Kidney capillary endothelial cell (primary cell): ENCODE results near the gene GTF3C2.

Source experiments
- DNase-seq: peaks from one replicate; pipeline ENCODE4 v3.0.0-alpha.2; 2018; ENCODE audit warnings: low spot score

Gene GTF3C2

DNA sequence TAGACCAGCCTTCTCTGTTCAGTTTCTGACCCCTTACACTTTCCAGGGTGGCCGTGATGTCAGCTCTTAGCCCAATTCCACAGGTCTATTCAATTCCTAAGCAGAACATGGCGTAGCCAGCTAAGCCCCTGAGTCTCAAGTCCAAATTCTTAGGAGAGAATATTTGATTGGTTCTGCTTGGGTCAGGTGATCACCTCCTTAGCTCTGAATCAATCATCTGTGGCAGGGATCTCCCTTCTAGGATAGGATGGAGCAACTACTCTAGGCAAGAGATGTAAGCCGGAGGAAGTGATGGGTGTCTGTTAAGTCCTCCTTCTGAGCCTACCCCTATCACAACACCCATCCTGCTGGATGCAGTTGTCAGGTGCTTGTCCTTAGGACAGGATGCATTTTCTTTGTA lies 59.4 kb downstream of the GTF3C2 start:
- DNase-seq: no peak

DNA sequence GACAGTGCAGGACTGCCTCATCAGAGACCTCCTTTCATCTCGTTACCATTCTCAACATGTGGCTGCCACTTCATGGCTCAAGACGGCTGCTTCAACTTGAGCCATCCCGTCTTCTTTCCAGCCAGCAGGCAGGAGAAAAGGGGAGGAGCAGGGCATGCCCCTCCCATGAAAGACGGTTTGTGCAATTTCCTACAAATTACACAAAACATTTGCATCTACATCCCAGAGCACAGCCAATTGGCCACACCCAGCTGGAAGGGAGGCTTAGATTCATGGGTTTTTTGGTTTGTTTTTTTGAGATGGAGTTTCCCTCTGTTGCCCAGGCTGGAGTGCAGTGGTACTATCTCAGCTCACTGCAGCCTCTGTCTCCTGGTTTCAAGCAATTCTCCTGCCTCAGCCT lies 60.1 kb downstream of the GTF3C2 start:
- no peak for DNase-seq

DNA sequence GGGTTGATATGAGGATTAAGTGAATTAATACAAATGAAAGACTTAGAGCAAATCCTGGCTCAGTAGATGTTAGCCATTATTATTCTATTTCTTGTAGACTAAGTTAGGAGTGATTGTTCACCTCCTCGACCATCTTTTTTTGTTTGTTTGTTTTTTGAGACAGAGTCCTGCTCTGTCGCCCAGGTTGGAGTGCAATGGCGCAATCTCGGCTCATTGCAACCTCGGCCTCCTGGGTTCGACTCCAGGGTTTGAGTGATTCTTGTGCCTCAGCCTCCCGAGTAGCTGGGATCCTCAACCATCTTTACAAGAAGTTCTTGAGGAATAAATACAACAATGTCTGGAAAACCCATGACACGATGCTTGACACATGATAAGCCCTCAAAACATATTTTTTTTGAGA lies 61.6 kb downstream of the GTF3C2 start:
- no peak for DNase-seq

DNA sequence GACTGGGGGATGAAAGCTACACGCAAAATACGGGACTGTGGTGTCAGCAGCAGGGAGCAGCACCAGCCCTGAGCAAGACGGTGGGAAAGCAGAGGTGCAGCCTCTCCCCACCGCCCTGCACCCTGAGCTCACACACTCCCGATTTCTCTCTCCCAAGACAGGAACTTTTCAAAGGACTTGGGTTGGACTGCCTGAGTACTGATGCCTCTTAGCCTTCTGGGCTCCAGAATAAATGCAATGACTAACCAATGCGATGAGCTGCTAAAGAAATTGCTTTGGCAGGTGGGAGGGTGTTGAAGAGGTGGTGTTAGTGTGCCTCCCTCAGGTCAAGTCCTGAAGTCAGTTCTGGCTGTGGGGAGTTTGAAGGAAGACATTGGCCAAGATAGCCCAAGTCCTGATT lies 64.7 kb downstream of the GTF3C2 start:
- no peak for DNase-seq

- no peak for DNase-seq
Measured at GRCh38 chr2:27290549-27290948, 66.0 kb downstream of the GTF3C2 start.

DNA sequence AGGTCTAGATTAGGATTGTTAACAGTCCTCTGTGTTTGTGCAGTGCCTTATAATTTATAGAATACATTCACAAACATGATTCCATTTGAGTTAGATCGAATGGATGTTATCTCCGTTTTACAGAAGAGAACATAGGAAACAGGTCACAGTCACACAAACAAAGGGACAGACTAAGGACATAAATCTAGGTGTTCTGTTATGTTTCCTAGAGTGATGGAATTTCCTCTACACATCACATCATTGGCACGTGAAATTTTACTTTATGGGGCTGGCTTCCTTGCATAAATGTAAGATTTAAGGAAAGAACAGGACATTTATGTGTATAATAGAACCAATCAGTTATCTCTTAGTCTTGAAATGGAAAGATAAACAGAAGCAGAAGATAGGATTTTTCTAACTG lies 68.0 kb downstream of the GTF3C2 start:
- DNase-seq: peak; percentile 64

DNA sequence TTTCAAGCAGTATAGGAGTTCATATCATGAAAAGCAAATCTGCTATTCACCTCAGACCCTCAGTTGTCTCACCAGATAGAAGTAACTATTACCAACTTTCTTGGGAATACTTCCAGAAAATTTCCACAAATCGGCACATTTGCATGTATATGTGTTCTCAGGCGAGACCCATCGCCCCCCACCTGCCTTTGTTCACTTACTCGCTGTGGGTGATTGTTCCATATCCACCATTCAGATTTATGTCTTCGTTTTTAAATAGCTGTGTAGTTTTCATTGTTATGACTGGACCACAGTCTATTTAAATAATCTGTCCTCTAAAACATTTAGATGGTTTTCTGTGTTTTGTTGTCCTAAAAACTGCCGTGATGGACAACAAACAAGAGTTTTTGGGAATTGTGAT lies 71.1 kb downstream of the GTF3C2 start:
- no peak for DNase-seq

DNA sequence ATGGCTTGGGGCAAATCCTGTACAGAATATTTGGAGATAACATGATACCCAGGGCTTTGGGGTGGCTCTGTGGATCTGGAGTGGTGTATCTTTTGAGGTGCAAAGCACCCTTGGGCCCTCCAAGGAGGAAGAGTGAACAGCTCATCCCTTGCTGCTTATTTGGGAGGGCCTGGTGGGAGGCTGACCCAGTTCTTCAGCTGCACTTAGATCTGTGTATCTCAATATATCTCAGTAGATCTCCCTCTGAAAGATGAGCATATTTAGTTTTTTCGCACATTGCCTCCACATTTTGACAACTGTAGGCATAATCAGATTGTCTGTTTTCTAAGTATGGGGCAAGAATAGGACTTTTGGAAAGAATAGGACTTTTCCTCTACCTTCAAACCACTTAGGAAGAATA lies 71.6 kb downstream of the GTF3C2 start:
- DNase-seq: no peak

- no peak for DNase-seq
Measured at GRCh38 chr2:27282892-27283291, 73.7 kb downstream of the GTF3C2 start.

DNA sequence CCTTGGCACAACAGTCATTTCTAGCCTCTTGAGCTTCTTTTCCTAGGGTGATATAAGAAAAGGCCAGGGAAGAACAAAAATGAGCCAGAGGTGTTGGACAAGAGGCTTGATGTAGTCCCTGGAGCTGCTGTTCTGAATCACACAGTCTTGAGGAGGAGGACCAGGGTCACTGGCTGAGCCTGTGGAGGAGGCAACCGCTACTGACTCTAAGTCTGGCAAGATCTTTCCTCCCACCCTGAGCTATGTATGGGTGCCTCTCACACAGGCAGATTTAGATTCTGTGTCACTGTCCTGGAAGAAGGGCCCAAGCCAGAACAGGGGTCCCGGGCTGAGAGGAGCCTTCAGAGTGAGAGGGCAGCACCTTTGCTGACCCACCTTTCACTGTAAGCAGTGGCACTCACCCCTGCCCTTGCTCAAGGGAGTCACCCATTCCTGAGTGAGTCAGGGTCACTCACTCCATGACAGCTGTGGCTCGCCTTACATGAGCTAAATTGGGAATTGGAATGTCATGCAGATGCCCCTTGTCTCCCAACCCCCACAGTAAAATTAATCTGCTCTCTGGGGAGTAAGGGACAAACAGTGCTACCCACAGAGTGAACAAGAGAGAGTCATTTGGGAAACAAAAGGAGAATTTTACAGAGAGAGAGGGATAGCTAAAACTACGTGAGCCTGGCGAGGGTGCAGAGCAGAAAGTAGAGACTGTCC lies 74.6 kb downstream of the GTF3C2 start, which contains the start of gene TRIM54:
Gene TRIM54, plus strand, starts transcription at position 575 of the 705 bp plus-strand sequence. CDS start 303 bp downstream, outside the sequence.
- no peak for DNase-seq

DNA sequence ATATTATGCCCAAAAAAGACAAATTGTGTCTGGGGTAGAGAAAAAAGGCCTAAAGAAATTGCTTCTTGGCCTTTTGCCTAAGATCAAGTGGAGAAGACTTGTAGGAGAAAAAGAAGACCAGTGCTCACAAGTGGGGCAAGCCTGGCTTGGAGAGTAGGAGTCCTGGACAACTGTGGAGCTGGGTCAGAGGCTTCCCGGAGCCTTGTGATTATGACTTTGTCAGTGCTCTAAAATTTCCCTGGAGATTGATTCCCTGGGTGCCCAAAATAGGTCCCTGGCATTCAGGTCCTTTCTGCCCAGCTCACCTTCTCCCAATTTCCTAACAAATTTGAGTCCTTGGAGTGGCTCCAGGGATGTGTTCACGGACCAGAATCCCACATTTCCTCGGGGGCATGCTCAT lies 75.1 kb downstream of the GTF3C2 start:
- DNase-seq: no peak

DNA sequence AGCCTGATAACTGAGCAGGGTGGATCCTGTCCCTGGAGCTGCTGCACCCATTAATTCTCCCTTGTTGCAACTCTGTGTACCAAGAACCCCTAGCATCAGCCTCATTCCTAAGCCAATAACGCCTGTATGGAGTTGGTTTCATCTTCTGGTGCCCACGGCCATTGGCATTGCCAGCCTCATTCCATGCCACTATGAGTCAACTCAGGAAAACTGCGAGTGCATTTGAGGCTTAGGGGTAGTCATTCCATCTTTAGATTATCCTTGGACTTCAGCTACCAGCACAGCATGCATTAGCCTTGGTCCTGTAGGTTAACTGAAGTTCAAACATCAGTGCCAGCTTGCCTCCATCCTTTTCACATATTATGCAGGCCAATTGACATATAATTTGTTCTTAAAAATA lies 75.7 kb downstream of the GTF3C2 start:
- DNase-seq: no peak

DNA sequence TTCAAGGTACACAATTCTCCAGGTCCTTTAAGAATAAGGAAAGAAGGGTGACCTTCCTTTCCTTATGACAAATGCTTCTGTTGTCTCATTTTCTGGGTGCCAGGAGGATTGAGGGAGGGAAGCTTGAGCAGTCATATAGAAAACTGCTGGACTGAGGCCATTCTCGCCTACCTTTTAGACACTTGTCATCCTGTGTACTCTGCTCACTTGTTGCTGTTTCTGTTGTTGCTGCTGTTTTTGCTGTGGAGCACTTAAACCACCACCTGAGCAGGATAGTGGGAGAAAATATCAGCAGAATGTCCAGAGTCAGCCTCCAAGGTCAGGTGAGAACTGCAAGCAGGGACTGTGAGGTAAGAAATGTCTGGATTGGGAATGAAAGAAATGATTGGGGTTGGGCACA lies 78.6 kb downstream of the GTF3C2 start:
- no peak for DNase-seq
